SH-SY5Y (cell line): ENCODE results near the gene TBX18.

Experiments
- GATA2 ChIP-seq: IDR thresholded peaks from 2 replicates; pipeline ENCODE4 v1.6.1; 2011; ENCODE audit warnings: mild to moderate bottlenecking, low read depth, low read length
- GATA3 ChIP-seq: IDR thresholded peaks from 2 replicates; pipeline ENCODE4 v1.6.1; 2011; ENCODE audit warnings: low read depth, mild to moderate bottlenecking, low read length, moderate library complexity

- no peak for TF ChIP-seq GATA2
- no peak for TF ChIP-seq GATA3
These were observed 25.2 kb downstream of the TBX18 start for GRCh38 chr6:84738996-84739865.
